ENCODE data around the gene PPM1J.

PPM1J gene

DNA sequence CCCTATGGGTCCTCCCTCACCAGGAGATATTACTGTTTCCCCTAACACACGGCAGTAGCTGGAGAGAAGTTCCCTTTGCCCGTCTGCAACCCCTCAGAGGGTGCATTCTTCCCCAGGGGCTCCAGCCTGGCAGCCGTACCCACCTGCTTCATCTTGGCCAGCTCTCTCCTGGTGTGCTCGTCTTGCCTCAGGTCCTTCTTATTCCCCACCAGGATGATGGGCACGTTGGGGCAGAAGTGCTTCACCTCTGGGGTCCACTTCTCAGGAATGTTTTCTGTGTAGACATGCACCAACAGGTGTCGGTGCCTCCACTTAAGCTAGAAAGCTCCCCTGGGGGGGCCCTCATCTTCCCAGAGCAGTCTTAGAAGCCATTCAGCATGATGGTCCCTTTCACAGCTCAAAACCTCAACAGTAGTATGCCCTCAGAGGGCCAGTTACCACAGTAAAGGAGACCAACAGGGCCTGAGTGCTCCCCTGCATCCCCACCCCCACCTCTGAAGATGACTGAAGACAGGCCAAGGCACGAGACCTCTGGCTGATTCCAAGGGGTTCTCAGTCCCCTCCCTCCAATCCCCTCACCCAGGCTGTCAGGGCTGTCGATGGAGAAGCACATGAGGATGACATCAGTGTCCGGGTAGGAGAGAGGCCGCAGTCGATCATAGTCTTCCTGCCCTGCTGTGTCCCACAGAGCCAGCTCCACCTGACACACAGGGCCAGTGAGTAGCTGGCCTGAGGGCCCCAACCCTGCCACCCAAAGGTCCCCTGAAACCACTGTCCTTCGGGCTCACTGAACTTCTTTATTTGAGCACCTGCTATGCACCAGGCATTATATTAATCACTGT is 12.5 kb downstream of the PPM1J start:
- no peaks in the 10 kb centered on the region for H3K9me3 ChIP-seq (ENCODE audit: low read length)
- peaks cover 45% of the 10 kb centered on the region for H3K36me3 ChIP-seq (ENCODE audit: insufficient read depth, low read length)
- peak overlapping the region; percentile 25 for H3K27ac ChIP-seq (ENCODE audit: low read depth, low read length)
- peaks cover 70% of the 10 kb centered on the region for H3K4me1 ChIP-seq (ENCODE audit: insufficient read depth, low read length)
- no peak overlapping the region for H3K4me3 ChIP-seq (ENCODE audit: low read depth in 1 of 2, low read length in 2 of 2)
- no peaks in the 10 kb centered on the region for H3K27me3 ChIP-seq (ENCODE audit: control insufficient read depth in 1 of 2, insufficient read depth in 2 of 2, low read length in 2 of 2)
- H3K9ac ChIP-seq (ENCODE audit: low read length) = no peak overlapping the region

DNA sequence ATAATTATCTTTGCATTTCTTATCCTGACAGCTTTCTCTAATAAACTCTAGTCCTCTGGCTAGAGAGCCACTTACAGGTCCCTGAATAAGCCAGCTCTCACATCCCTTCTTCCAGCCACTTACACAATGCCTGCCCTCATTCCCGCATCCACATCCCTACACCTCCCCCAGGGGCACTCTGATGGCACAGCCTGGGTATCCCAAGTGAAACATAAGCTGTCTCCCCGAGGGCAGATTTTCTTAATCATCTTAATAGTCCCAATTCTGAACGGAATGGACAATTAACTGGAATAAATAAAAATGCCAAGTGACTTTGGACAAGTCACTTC is 13.1 kb downstream of the PPM1J start:
- H3K27me3 ChIP-seq (ENCODE audit: control insufficient read depth in 1 of 2, insufficient read depth in 2 of 2, low read length in 2 of 2) = no peaks in the 10 kb centered on the region
- no peak overlapping the region for H3K27ac ChIP-seq (ENCODE audit: low read depth, low read length)
- peaks cover 66% of the 10 kb centered on the region for H3K4me1 ChIP-seq (ENCODE audit: insufficient read depth, low read length)
- no peaks in the 10 kb centered on the region for H3K9me3 ChIP-seq (ENCODE audit: low read length)
- H3K4me3 ChIP-seq (ENCODE audit: low read depth in 1 of 2, low read length in 2 of 2) = no peak overlapping the region
- peaks cover 50% of the 10 kb centered on the region for H3K36me3 ChIP-seq (ENCODE audit: insufficient read depth, low read length)
- no peak overlapping the region for H3K9ac ChIP-seq (ENCODE audit: low read length)

DNA sequence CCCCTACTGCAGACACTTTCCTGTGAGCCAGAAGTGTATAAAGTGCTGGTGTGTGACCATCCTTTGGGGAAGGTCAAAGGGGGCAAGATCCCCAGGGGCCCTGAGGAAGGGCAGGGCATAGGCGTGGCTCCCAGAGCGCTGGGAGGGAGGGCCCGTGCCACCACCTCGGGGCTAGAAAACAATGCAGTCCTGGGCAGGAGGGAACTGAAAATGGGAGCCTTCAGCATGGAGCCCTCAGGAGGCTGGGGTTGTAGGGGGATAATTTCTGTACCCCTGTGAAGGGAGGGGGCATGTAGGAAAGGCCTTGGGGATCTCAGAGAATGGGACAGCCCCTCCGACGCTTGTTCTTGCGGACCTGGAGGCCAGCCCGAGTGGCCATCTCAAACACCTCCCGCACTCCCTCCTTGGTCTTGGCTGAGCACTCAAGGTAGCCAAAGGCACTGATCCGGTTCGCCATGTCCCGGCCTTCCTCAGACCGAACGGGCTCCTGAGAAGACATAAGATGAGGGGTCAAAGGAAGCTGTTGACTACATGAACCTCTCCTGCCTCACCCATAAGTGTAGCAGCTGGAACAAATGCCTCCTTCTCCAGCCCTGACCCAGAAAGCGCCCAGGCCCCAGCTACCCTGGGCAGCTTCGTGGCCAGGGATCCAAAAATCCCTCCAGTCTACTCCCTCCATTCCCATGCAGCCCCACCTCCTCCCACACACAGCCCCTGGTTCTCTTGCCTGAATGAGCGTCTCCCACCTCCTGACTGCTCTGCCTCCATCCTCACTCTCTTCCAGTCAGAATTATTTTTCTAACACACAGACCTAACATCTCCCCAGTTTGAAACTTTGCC is 13.7 kb downstream of the PPM1J start:
- peaks cover 56% of the 10 kb centered on the region for H3K36me3 ChIP-seq (ENCODE audit: insufficient read depth, low read length)
- H3K9me3 ChIP-seq (ENCODE audit: low read length) = no peaks in the 10 kb centered on the region
- peak overlapping the region; percentile 79 for H3K27ac ChIP-seq (ENCODE audit: low read depth, low read length)
- H3K9ac ChIP-seq (ENCODE audit: low read length) = peak overlapping the region; percentile 47
- no peaks in the 10 kb centered on the region for H3K27me3 ChIP-seq (ENCODE audit: control insufficient read depth in 1 of 2, insufficient read depth in 2 of 2, low read length in 2 of 2)
- no peak overlapping the region for H3K4me3 ChIP-seq (ENCODE audit: low read depth in 1 of 2, low read length in 2 of 2)
- peaks cover 66% of the 10 kb centered on the region for H3K4me1 ChIP-seq (ENCODE audit: insufficient read depth, low read length)

DNA sequence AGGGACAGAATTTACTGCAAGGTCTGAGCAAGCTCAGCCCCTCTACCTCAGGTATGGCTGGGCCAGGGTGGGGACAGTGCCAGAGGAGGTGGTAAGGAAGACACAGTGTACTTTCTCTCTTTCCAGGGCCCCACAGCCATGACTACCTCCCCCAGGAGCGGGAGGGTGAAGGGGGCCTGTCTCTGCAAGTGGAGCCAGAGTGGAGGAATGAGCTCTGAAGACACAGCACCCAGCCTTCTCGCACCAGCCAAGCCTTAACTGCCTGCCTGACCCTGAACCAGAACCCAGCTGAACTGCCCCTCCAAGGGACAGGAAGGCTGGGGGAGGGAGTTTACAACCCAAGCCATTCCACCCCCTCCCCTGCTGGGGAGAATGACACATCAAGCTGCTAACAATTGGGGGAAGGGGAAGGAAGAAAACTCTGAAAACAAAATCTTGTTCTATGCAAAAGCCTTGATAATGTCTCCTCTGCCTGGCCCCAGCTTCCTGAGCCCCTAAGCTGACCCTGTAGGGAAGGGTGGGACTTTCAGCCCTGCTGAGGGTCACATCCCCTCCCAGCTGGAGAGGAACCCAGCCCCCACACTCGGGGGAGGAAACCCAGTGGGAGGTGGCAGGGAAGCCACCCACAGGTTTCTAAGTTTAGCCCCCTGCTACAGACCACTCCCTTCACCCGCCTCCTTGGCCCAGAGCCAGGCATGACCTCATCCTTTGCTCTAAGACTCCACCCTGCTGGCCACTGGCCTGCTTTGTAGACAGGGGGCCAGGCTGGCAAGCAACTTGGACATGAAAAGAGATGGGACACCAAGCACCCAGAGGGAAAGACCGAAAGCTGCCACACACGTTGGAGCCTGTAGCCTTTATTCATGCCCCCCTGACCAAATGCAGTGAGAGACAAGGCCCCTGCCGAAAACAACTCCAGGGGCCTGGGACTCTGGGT is 14.6 kb downstream of the PPM1J start:
- Histone ChIP-seq H3K4me1 (ENCODE audit: insufficient read depth, low read length) (peaks cover 60% of the 10 kb centered on the region), H3K27ac (ENCODE audit: low read depth, low read length) (peak overlapping the region; percentile 79), H3K9me3 (ENCODE audit: low read length) (no peaks in the 10 kb centered on the region), H3K36me3 (ENCODE audit: insufficient read depth, low read length) (peaks cover 64% of the 10 kb centered on the region), H3K9ac (ENCODE audit: low read length) (peak overlapping the region; percentile 47), H3K27me3 (ENCODE audit: control insufficient read depth in 1 of 2, insufficient read depth in 2 of 2, low read length in 2 of 2) (no peaks in the 10 kb centered on the region), H3K4me3 (ENCODE audit: low read depth in 1 of 2, low read length in 2 of 2) (peak overlapping the region in 1 of 2 donors; percentile 12)

DNA sequence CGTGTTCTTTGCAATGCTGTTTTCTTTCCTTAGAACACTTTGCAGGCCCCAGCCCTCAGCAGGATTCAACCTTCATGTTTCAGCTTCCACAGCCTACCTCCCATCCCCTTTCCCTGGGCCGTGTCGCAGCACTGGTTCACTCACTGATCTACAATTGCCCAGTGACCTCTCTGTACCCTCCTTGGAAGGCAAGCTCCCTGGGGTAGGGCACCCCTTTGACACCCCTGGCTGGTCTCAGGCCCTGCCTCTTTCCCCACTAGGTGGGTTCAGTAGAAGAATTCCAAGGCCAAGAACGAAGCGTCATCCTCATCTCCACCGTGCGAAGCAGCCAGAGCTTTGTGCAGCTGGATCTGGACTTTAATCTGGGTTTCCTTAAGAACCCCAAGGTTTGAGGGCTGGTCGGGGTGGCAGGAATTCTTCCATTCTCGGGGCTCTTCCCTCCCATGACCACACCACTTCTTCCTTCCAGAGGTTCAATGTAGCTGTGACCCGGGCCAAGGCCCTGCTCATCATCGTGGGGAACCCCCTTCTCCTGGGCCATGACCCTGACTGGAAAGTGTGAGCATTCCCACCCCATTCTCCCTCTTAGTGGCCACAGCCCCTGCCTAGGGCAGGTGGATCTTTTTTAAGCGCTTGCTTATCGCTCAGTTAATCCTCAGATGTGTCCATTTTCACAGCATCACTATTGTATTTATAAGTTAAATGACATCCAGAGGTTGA is 15.5 kb downstream of the PPM1J start:
- Histone ChIP-seq H3K4me1 (ENCODE audit: insufficient read depth, low read length) (peaks cover 50% of the 10 kb centered on the region), H3K27ac (ENCODE audit: low read depth, low read length) (peak overlapping the region; percentile 79), H3K27me3 (ENCODE audit: control insufficient read depth in 1 of 2, insufficient read depth in 2 of 2, low read length in 2 of 2) (no peaks in the 10 kb centered on the region), H3K4me3 (ENCODE audit: low read depth in 1 of 2, low read length in 2 of 2) (no peak overlapping the region), H3K36me3 (ENCODE audit: insufficient read depth, low read length) (peaks cover 74% of the 10 kb centered on the region), H3K9ac (ENCODE audit: low read length) (no peak overlapping the region), H3K9me3 (ENCODE audit: low read length) (no peaks in the 10 kb centered on the region)

GRCh38 chr1:112698366-112699310 is 16.5 kb downstream of the PPM1J start:
- no peak overlapping the region for H3K4me3 ChIP-seq (ENCODE audit: low read depth in 1 of 2, low read length in 2 of 2)
- peak overlapping the region; percentile 26 for H3K27ac ChIP-seq (ENCODE audit: low read depth, low read length)
- no peaks in the 10 kb centered on the region for H3K27me3 ChIP-seq (ENCODE audit: control insufficient read depth in 1 of 2, insufficient read depth in 2 of 2, low read length in 2 of 2)
- H3K9me3 ChIP-seq (ENCODE audit: low read length) = no peaks in the 10 kb centered on the region
- H3K4me1 ChIP-seq (ENCODE audit: insufficient read depth, low read length) = peaks cover 40% of the 10 kb centered on the region
- no peak overlapping the region for H3K9ac ChIP-seq (ENCODE audit: low read length)
- H3K36me3 ChIP-seq (ENCODE audit: insufficient read depth, low read length) = peaks cover 83% of the 10 kb centered on the region

DNA sequence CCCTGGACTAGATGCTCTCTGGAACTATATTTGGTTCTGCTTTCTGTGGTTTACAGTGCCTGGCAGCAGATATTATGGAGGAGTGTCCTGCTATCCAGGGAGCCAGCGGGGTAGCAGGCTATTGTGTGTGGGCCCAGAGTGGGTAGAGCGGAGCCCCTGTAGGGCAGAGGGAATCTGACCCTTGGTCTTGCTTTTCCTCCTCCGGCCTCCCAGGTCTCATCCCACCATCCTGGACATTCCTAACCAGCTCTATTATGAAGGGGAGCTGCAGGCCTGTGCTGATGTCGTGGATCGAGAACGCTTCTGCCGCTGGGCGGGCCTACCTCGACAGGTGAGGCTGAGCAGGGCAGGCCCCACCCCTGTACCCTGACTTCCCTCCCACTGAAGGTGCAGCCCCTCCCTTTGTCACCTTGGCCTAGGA is 17.3 kb downstream of the PPM1J start:
- H3K27ac ChIP-seq (ENCODE audit: low read depth, low read length) = no peak overlapping the region

GRCh38 chr1:112696578-112697314 is 18.4 kb downstream of the PPM1J start:
- Histone ChIP-seq H3K36me3 (ENCODE audit: insufficient read depth, low read length) (peaks cover 82% of the 10 kb centered on the region), H3K4me3 (ENCODE audit: low read depth in 1 of 2, low read length in 2 of 2) (no peak overlapping the region), H3K27me3 (ENCODE audit: control insufficient read depth in 1 of 2, insufficient read depth in 2 of 2, low read length in 2 of 2) (no peaks in the 10 kb centered on the region), H3K4me1 (ENCODE audit: insufficient read depth, low read length) (peaks cover 24% of the 10 kb centered on the region), H3K27ac (ENCODE audit: low read depth, low read length) (no peak overlapping the region), H3K9ac (ENCODE audit: low read length) (no peak overlapping the region), H3K9me3 (ENCODE audit: low read length) (no peaks in the 10 kb centered on the region)

More for the DNA sequence above, 17.3 kb downstream of the PPM1J start:
- H3K9ac ChIP-seq (ENCODE audit: low read length) = no peak overlapping the region
- no peaks in the 10 kb centered on the region for H3K9me3 ChIP-seq (ENCODE audit: low read length)
- H3K4me1 ChIP-seq (ENCODE audit: insufficient read depth, low read length) = peaks cover 34% of the 10 kb centered on the region
- peaks cover 82% of the 10 kb centered on the region for H3K36me3 ChIP-seq (ENCODE audit: insufficient read depth, low read length)
- H3K4me3 ChIP-seq (ENCODE audit: low read depth in 1 of 2, low read length in 2 of 2) = no peak overlapping the region
- H3K27me3 ChIP-seq (ENCODE audit: control insufficient read depth in 1 of 2, insufficient read depth in 2 of 2, low read length in 2 of 2) = no peaks in the 10 kb centered on the region

DNA sequence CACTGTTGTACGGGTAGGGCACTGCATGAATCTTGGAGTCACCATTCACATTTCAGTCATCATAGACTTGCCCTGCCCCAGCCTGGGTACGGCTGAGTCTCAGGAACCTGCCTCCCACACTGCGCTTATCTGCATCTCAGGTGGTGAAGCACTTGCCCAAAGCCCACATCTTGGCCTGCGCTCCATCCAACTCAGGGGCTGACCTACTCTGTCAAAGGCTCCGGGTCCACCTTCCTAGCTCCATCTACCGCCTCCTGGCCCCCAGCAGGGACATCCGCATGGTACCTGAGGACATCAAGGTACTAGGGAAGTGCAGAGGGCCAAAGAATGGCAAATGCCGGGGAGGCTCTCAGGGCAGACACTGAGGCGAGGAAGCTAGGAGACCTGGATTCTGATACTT is 19.9 kb downstream of the PPM1J start:
- H3K4me1 ChIP-seq (ENCODE audit: insufficient read depth, low read length) = peaks cover 9% of the 10 kb centered on the region
- H3K36me3 ChIP-seq (ENCODE audit: insufficient read depth, low read length) = peaks cover 78% of the 10 kb centered on the region
- H3K4me3 ChIP-seq (ENCODE audit: low read depth in 1 of 2, low read length in 2 of 2) = no peak overlapping the region
- no peaks in the 10 kb centered on the region for H3K27me3 ChIP-seq (ENCODE audit: control insufficient read depth in 1 of 2, insufficient read depth in 2 of 2, low read length in 2 of 2)
- H3K9ac ChIP-seq (ENCODE audit: low read length) = no peak overlapping the region
- no peaks in the 10 kb centered on the region for H3K9me3 ChIP-seq (ENCODE audit: low read length)
- no peak overlapping the region for H3K27ac ChIP-seq (ENCODE audit: low read depth, low read length)
